Osteocyte (in vitro differentiated cells): ENCODE data around the gene WDR59. TPM values are rescaled to one million over a fixed set of nuclear protein-coding genes. Genes with fewer than 3 reads are reported as not detected.

ENCODE experiments used
- DNase-seq: peaks from one replicate; pipeline ENCODE4 v3.0.0; 2021; ENCODE audit warnings: mixed read lengths; ENCODE audit not compliant: unreplicated experiment; ENCODE audit errors: extremely low spot score
- H3K27ac Mint-ChIP-seq: one replicate; pipeline ENCODE4 v1.8.0; 2021; ENCODE audit warnings: mild to moderate bottlenecking, mixed read lengths; ENCODE audit not compliant: unreplicated experiment
- H3K27me3 Mint-ChIP-seq: one replicate; pipeline ENCODE4 v1.8.0; 2021; ENCODE audit warnings: mixed read lengths; ENCODE audit not compliant: unreplicated experiment
- H3K36me3 Mint-ChIP-seq: one replicate; pipeline ENCODE4 v1.8.0; 2021; ENCODE audit warnings: mixed read lengths; ENCODE audit not compliant: unreplicated experiment
- H3K4me1 Mint-ChIP-seq: one replicate; pipeline ENCODE4 v1.8.0; 2021; ENCODE audit warnings: mixed read lengths; ENCODE audit not compliant: unreplicated experiment
- H3K4me3 Mint-ChIP-seq: one replicate; pipeline ENCODE4 v1.8.0; 2021; ENCODE audit warnings: mild to moderate bottlenecking, moderate library complexity, mixed read lengths; ENCODE audit not compliant: unreplicated experiment
- H3K9me3 Mint-ChIP-seq: one replicate; pipeline ENCODE4 v1.8.0; 2021; ENCODE audit warnings: mixed read lengths; ENCODE audit not compliant: unreplicated experiment
- total RNA-seq: library from RNA; stranded (reverse); gene quantifications from 2 replicates; pipeline ENCODE4 v1.2.1, GENCODE V29; 2021
- TF ChIP-seq, protein P1 (sequence below): fragments of 200-600 bp; sonication (generic); IDR thresholded peaks from 2 replicates; pipeline ENCODE4 v1.5.0; 2021; ENCODE audit warnings: antibody characterized with exemption, mild to moderate bottlenecking, moderate library complexity

WDR59 gene
- total RNA-seq, 1 donor from 2014 or later: 63.3 TPM

DNA sequence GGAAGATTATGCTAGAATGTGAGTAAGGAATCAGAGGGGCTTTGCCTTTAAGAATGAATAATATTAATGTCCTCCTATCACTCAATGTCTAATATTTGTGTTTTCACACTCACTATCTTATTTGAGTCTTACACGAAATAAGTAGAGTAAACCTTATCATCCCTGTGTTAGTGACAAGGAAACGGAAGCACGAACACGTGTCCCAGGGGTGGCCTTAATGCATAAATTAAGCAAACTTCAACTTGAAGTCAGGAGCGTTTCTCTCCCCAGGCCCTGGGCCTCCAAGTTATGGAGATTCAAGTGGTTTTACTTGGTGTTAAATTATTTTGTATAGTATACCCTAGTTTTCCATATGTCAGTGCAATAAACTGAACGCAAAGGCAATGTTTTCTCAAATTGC, 96.0 kb downstream of the WDR59 start:
- Mint-ChIP-seq H3K4me1 (no peaks in the 10 kb centered on the region), H3K4me3 (no peak overlapping the region), H3K27ac (no peak overlapping the region), H3K9me3 (no peaks in the 10 kb centered on the region), H3K27me3 (no peaks in the 10 kb centered on the region), H3K36me3 (peaks cover 55% of the 10 kb centered on the region)
- TF ChIP-seq, protein P1, sequence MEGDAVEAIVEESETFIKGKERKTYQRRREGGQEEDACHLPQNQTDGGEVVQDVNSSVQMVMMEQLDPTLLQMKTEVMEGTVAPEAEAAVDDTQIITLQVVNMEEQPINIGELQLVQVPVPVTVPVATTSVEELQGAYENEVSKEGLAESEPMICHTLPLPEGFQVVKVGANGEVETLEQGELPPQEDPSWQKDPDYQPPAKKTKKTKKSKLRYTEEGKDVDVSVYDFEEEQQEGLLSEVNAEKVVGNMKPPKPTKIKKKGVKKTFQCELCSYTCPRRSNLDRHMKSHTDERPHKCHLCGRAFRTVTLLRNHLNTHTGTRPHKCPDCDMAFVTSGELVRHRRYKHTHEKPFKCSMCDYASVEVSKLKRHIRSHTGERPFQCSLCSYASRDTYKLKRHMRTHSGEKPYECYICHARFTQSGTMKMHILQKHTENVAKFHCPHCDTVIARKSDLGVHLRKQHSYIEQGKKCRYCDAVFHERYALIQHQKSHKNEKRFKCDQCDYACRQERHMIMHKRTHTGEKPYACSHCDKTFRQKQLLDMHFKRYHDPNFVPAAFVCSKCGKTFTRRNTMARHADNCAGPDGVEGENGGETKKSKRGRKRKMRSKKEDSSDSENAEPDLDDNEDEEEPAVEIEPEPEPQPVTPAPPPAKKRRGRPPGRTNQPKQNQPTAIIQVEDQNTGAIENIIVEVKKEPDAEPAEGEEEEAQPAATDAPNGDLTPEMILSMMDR: no peak
- no peak for DNase-seq

DNA sequence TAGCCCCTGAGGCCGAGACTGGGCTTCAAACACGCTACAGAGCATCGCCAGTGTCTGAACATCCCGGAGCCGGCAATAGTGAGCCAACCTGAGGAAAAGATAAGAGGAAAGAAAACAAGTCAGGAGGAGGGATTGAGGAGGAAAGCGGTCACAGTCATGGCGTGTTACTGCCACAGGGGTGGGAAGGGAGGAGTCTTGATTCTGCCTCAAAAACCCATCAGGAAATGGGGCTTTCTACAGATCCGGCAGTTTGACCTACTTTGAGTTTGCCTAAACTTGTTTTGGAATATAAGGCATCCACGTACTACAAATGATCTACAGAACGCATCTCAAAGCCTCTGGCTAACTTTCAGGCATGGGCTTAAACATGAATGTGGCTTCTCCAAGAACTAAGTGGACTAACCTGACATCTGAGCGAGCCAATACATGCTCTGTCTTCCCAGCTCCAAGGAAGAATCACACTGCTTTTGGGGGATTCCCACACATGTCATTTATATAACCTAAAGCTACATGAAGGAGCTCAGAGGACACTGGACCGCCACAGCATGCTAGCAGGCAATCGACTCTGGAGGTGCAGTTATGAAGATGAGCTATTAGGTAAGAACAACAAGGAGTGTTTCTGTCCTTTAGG, 96.6 kb downstream of the WDR59 start:
- Mint-ChIP-seq H3K4me3 (no peak overlapping the region), H3K9me3 (no peaks in the 10 kb centered on the region), H3K27ac (no peak overlapping the region), H3K36me3 (peaks cover 57% of the 10 kb centered on the region), H3K27me3 (no peaks in the 10 kb centered on the region), H3K4me1 (no peaks in the 10 kb centered on the region)
- TF ChIP-seq, protein P1: no peak
- no peak for DNase-seq

DNA sequence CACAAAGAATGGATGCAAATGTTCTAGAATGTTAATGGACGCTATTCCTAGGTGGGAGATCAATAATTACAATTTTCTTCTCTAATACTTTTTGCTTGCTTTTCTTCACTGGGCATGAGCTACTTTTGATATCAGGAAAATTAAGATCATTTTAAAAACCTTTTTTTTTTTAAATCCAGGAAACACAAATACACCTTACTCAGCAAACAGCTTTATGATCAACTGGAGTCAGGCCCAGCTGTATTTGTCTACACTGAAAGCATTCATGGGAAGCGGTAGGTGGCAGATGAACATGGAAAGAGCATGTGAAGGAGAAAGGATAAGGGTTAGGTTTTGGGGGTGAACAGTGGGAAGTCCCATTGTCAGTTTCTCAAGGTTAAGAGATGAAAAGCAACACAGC, 97.8 kb downstream of the WDR59 start:
- DNase-seq: no peak
- Mint-ChIP-seq H3K36me3 (peaks cover 56% of the 10 kb centered on the region), H3K4me1 (no peaks in the 10 kb centered on the region), H3K27me3 (no peaks in the 10 kb centered on the region), H3K9me3 (no peaks in the 10 kb centered on the region), H3K4me3 (no peak overlapping the region), H3K27ac (no peak overlapping the region)
- TF ChIP-seq, protein P1: no peak

- no peaks in the 10 kb centered on the region for H3K9me3 Mint-ChIP-seq
- DNase-seq: no peak
- H3K4me3 Mint-ChIP-seq: no peak overlapping the region
- TF ChIP-seq, protein P1: no peak
- peaks cover 31% of the 10 kb centered on the region for H3K36me3 Mint-ChIP-seq
- no peaks in the 10 kb centered on the region for H3K4me1 Mint-ChIP-seq
- H3K27me3 Mint-ChIP-seq: no peaks in the 10 kb centered on the region
- no peak overlapping the region for H3K27ac Mint-ChIP-seq
These were observed 107.2 kb downstream of the WDR59 start for GRCh38 chr16:74877706-74878105.

GRCh38 chr16:74874912-74875546, 109.9 kb downstream of the WDR59 start:
- TF ChIP-seq, protein P1: no peak
- Mint-ChIP-seq H3K4me3 (no peak overlapping the region), H3K4me1 (no peaks in the 10 kb centered on the region), H3K36me3 (peaks cover 29% of the 10 kb centered on the region), H3K27me3 (no peaks in the 10 kb centered on the region), H3K9me3 (no peaks in the 10 kb centered on the region), H3K27ac (no peak overlapping the region)
- no peak for DNase-seq
